ENCODE measurements around the gene LUC7L. TPM values are rescaled to one million over a fixed set of nuclear protein-coding genes. Genes with fewer than 3 reads are reported as not detected.
"Not testable (repeated sequence)": the region's sequence is repeated elsewhere in the genome, so short reads cannot be mapped to it uniquely, and the experiment has no call there.

The LUC7L gene
- total RNA-seq, 4 donors from 2014 or later, result 38.4 to 111 (median 43.5) TPM

DNA sequence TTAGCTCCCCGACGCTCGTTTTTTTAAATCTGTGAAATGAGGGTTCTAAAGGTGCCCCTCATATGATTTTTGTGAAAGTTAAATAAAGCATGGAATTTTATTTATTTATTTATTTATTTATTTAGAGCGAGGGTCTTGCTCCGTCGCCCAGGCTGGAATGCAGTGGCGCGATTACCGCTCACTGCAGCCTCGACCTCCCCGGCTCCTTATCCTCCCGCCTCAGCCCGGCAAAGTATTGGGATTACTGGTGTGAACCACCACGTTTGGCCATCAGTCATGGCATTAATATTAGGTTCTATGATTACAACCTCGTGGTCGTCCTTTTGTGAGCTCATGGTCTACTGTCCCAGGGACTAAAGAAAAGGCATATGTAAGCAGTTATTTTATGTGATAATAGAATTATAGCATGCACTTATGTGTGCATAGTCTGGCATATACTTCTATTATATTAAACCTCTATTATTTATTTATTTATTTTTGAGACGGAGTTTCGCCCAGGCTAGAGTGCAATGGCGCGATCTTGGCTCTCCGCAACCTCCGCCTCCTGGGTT is 557 bp upstream of the LUC7L start:
- no peak for DNase-seq (ENCODE audit: low spot score in 2 of 2)
- TF ChIP-seq, protein P1, sequence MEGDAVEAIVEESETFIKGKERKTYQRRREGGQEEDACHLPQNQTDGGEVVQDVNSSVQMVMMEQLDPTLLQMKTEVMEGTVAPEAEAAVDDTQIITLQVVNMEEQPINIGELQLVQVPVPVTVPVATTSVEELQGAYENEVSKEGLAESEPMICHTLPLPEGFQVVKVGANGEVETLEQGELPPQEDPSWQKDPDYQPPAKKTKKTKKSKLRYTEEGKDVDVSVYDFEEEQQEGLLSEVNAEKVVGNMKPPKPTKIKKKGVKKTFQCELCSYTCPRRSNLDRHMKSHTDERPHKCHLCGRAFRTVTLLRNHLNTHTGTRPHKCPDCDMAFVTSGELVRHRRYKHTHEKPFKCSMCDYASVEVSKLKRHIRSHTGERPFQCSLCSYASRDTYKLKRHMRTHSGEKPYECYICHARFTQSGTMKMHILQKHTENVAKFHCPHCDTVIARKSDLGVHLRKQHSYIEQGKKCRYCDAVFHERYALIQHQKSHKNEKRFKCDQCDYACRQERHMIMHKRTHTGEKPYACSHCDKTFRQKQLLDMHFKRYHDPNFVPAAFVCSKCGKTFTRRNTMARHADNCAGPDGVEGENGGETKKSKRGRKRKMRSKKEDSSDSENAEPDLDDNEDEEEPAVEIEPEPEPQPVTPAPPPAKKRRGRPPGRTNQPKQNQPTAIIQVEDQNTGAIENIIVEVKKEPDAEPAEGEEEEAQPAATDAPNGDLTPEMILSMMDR (IDR thresholded peaks at IDR 0.05), result no peak
- no peak for TF ChIP-seq POLR2A (IDR thresholded peaks at IDR 0.05)
- 83 to 84% methylated on average over 22 of the region's 22 CpGs for WGBS, 2 donors
- intact Hi-C loops (cut with DNase I; ENCODE audit: low total_unique reads), result no loop called here
- no peak overlapping the region for H3K4me3 ChIP-seq (ENCODE audit: low read depth, poor library complexity, severe bottlenecking)

DNA sequence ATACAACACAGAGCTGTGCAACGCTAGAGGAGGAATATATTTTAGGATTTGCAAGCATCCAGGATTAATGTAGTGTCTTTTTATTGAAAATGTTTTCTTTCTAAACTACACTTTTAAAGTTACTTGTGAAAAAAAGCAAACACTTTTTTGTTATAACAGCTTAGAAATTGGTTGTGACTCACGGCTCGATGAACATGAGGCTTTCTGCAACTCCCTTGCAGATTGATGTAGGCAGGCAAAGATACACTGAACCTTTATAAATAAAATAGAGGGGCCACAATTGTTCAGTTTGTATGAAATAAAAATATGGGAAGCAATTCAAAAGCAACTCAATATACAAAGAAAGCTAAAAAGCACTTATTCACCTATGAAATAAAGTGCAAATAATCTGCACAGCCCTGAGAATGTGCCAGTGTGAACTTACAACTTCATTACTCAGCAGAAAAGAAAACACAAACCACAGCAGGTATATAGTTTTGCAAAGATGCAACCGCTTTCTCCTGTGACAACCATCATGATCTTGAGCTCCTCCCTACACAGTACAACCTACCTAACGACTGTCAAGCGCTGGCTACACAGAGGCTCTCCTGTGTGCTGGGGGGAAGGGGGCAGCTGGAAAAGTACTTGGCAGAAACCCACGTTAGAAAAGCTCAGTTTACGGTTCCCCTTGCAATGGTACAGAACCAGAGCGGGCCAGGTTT is 948 bp downstream of the LUC7L start:
- 18 to 24% methylated on average over 7 to 9 of the region's 9 CpGs for WGBS, 2 donors
- DNase-seq (ENCODE audit: low spot score in 2 of 2), result no peak

GRCh38 chr16:220021-220420 is 9.2 kb downstream of the LUC7L start:
- WGBS, 2 donors, result 76% methylated on average over 4 of the region's 4 CpGs
- intact Hi-C loops (cut with DNase I; ENCODE audit: low total_unique reads), result no loop called here
- no peak overlapping the region for H3K4me3 ChIP-seq (ENCODE audit: low read depth, poor library complexity, severe bottlenecking)
- TF ChIP-seq, protein P1 (IDR thresholded peaks at IDR 0.05), result no peak
- TF ChIP-seq POLR2A (IDR thresholded peaks at IDR 0.05), result no peak
- DNase-seq (ENCODE audit: low spot score in 2 of 2), result no peak

More for the DNA sequence above, 948 bp downstream of the LUC7L start:
- intact Hi-C loops (cut with DNase I; ENCODE audit: low total_unique reads), result no loop called here
- TF ChIP-seq, protein P1 (IDR thresholded peaks at IDR 0.05), result no peak
- TF ChIP-seq POLR2A (IDR thresholded peaks at IDR 0.05), result no peak
- peak overlapping the region; percentile 74 for H3K4me3 ChIP-seq (ENCODE audit: low read depth, poor library complexity, severe bottlenecking)

DNA sequence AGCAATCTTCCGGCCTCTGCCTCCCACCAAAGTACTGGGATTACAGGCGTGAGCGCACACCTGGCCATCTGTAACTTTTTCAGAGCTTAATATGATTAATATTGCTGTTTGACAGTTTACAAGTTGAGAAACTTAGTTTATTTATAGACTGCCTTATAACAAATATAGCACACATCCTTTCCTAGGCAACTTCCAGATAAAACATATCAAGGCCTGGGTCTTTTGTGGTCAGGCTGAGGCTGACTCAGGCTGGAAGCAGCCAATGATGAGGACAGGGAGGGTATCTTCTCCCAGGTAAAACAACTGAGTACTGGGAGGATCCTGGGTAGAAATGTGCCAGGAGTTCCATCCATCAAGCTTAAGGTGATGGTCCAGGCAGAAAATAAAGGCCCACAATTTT is 16.2 kb downstream of the LUC7L start:
- intact Hi-C loops (cut with DNase I; ENCODE audit: low total_unique reads), result no loop called here
- TF ChIP-seq POLR2A (IDR thresholded peaks at IDR 0.05), result no peak
- TF ChIP-seq, protein P1 (IDR thresholded peaks at IDR 0.05), result no peak
- 90 to 96% methylated on average over 3 of the region's 3 CpGs for WGBS, 2 donors
- no peak for DNase-seq (ENCODE audit: low spot score in 2 of 2)
- no peak overlapping the region for H3K4me3 ChIP-seq (ENCODE audit: low read depth, poor library complexity, severe bottlenecking)

GRCh38 chr16:211631-212180 is 17.5 kb downstream of the LUC7L start:
- H3K4me3 ChIP-seq (ENCODE audit: low read depth, poor library complexity, severe bottlenecking); intact Hi-C loops (cut with DNase I; ENCODE audit: low total_unique reads); DNase-seq (ENCODE audit: low spot score in 2 of 2): not testable (repeated sequence)
- 90 to 93% methylated on average over 13 to 14 of the region's 14 CpGs for WGBS, 2 donors

DNA sequence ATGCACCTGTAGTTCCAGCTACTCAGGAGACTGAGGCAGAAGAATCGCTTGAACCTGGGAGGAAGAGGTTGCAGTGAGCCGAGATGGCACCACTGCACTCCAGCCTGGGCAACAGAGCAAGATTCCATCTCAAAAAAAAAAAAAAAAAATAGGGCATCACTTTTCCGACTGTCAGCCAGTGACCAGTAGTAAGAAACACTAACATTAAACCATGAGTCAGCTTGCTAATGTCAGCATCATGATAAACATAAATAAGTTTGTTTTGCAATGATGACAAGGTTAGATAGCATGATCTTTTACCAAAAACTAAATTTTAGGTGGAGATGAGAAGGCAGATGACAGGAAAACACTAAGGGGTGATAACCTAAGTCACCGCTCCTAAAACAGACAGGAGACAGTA is 19.9 kb downstream of the LUC7L start:
- intact Hi-C loops (cut with DNase I; ENCODE audit: low total_unique reads); H3K4me3 ChIP-seq (ENCODE audit: low read depth, poor library complexity, severe bottlenecking); DNase-seq (ENCODE audit: low spot score in 2 of 2): not testable (repeated sequence)
- WGBS, 2 donors, result 86% methylated on average over 4 of the region's 4 CpGs

DNA sequence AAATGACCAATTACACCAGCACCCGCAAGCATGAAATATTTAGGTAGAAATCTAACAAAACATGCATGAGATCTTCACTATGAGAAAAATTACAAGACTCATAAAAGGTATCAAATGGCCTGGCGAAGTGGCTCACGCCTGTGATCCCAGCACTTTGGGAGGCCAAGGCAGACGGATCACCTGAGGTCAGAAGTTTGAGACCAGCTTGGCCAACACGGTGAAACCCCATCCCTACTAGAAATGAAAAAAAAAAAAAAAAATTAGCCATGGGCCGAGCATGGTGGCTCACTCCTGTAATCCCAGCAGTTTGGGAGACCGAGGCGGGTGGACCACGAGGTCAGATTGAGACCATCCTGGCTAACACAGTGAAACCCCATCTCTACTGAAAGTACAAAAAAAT is 25.2 kb downstream of the LUC7L start:
- DNase-seq (ENCODE audit: low spot score in 2 of 2); intact Hi-C loops (cut with DNase I; ENCODE audit: low total_unique reads); H3K4me3 ChIP-seq (ENCODE audit: low read depth, poor library complexity, severe bottlenecking): not testable (repeated sequence)
- WGBS, 2 donors, result 89 to 96% methylated on average over 9 of the region's 9 CpGs

All from lower leg skin (tissue), 4 donors.